ENCODE results near the gene LMLN.

The LMLN gene

DNA sequence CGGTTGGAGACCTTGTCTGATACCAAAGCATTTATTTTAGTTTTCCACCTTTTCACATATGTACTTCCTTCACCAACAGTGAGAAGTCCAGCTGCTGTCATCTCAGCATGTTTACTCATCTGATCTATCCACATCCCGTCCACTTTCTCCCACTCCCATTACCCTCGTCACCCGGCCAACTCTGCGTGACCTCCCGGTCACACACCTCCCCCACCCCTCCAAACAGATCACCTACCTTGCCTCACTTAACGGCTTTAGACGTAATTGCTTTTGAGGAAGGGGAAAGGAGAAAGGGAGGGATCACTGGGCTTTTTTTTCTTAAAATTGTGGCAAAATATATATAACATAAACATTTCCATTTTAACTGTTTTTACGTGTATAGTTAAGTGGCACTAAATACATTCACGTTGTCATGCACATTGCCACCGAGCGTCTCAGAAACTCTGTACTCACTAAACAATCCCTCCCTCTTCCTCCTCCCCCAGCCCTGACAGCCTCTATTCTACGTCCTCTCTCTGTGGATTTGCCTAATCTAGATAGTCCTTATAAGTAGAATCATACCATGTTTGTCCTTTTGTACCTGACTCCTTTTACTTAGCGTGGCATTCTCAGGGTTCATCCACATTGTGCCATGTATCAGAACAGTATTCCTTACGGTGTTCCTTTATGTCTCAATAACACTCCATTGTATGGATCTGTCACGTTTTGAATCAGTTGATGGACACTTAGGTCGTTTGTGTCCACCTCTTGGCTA is 67.2 kb downstream of the LMLN start:
- Histone ChIP-seq H3K9me3 (ENCODE audit: insufficient read depth, low read length) (no peaks in the 10 kb centered on the region), H3K27me3 (ENCODE audit: insufficient read depth, insufficient read length) (no peaks in the 10 kb centered on the region), H3K9ac (ENCODE audit: insufficient read length, low read depth) (no peak overlapping the region), H3K36me3 (ENCODE audit: insufficient read depth, insufficient read length, low read length) (peaks cover 3% of the 10 kb centered on the region), H3K4me3 (ENCODE audit: insufficient read length, low read depth) (no peak overlapping the region), H3K4me1 (ENCODE audit: insufficient read depth, insufficient read length) (peaks cover 2% of the 10 kb centered on the region)
- TF ChIP-seq YY1 (IDR thresholded peaks at IDR 0.05; ENCODE audit: insufficient read depth, insufficient read length) (no peak), SUZ12 (IDR thresholded peaks at IDR 0.05; ENCODE audit: extremely low read depth, insufficient read depth, insufficient read length) (no peak), ZNF274 (IDR thresholded peaks at IDR 0.05; ENCODE audit: low read depth, low read length) (no peak)
- no peak for DNase-seq (ENCODE audit: low read depth, low spot score)

DNA sequence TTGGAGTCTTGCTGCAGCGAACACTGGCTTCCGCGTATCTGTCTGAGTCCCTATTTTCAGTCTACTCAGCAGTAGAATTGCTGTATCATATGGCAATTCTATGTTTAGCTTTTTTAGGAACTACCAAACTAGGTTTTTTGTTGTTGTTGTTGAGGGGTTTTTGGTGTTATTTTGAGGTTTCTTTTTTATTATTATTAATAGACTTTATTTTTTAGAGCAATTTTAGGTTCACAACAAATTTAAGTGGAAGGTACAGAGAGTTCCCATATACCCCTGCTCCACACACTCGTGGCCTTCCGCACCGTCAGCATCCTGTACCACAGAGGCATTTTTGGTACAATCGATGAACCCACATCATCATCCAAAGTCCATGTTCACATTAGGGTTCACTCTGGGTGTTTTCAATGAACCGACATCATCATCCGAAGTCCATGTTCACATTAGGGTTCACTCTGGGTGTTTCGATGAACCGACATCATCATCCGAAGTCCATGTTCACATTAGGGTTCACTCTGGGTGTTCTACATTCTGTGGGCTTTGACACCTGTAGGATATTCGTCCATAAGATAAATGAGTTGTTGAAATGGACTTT is 67.9 kb downstream of the LMLN start:
- TF ChIP-seq YY1 (IDR thresholded peaks at IDR 0.05; ENCODE audit: insufficient read depth, insufficient read length) (no peak), ZNF274 (IDR thresholded peaks at IDR 0.05; ENCODE audit: low read depth, low read length) (no peak), SUZ12 (IDR thresholded peaks at IDR 0.05; ENCODE audit: extremely low read depth, insufficient read depth, insufficient read length) (no peak)
- Histone ChIP-seq H3K4me1 (ENCODE audit: insufficient read depth, insufficient read length) (peaks cover 2% of the 10 kb centered on the region), H3K4me3 (ENCODE audit: insufficient read length, low read depth) (no peak overlapping the region), H3K27me3 (ENCODE audit: insufficient read depth, insufficient read length) (no peaks in the 10 kb centered on the region), H3K9me3 (ENCODE audit: insufficient read depth, low read length) (no peaks in the 10 kb centered on the region), H3K9ac (ENCODE audit: insufficient read length, low read depth) (no peak overlapping the region), H3K36me3 (ENCODE audit: insufficient read depth, insufficient read length, low read length) (no peaks in the 10 kb centered on the region)
- DNase-seq (ENCODE audit: low read depth, low spot score) = no peak

DNA sequence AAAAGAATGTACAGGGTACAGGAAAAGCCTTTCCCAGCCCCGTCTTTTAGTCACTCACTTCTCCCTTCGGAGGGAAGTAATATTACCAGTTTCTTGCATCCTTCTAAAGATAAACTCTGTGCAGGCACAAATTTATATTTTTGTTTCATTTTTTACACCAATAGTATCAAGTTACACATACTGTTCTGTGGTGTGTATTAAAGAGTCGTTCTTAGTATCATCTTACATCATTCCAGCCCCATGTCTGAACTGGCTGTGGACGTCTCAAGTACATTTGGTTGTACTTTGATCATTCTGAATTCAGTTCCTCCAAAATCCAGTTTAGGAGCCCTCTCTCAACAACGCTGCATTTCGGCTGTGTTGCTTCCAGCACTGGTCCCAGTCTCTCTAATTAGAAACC is 68.7 kb downstream of the LMLN start:
- H3K4me3 ChIP-seq (ENCODE audit: insufficient read length, low read depth) = no peak overlapping the region
- no peak for TF ChIP-seq ZNF274 (IDR thresholded peaks at IDR 0.05; ENCODE audit: low read depth, low read length)
- DNase-seq (ENCODE audit: low read depth, low spot score) = no peak
- no peaks in the 10 kb centered on the region for H3K27me3 ChIP-seq (ENCODE audit: insufficient read depth, insufficient read length)
- no peak overlapping the region for H3K9ac ChIP-seq (ENCODE audit: insufficient read length, low read depth)
- H3K4me1 ChIP-seq (ENCODE audit: insufficient read depth, insufficient read length) = peaks cover 2% of the 10 kb centered on the region
- H3K9me3 ChIP-seq (ENCODE audit: insufficient read depth, low read length) = no peaks in the 10 kb centered on the region
- H3K36me3 ChIP-seq (ENCODE audit: insufficient read depth, insufficient read length, low read length) = no peaks in the 10 kb centered on the region

DNA sequence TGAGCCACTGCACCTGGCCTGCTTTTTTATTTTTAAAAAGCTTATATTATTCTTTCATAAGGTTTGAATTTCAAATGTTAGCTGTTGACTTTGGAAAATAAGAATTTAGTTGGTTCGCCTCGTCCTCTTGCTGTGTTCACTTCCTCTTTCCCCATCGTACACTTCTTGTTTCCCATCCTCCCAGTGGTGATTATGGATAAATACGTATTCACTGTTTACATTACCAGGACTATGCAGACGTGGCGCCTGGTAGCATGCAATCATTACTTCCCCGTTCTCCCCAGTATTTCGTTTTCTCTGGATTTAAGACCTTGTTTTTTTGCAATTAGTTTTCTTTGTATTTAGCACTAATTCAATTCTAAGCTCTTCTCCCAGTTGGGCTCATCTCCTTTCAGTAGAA is 70.1 kb downstream of the LMLN start:
- no peak overlapping the region for H3K4me3 ChIP-seq (ENCODE audit: insufficient read length, low read depth)
- H3K9ac ChIP-seq (ENCODE audit: insufficient read length, low read depth) = no peak overlapping the region
- no peaks in the 10 kb centered on the region for H3K9me3 ChIP-seq (ENCODE audit: insufficient read depth, low read length)
- no peaks in the 10 kb centered on the region for H3K36me3 ChIP-seq (ENCODE audit: insufficient read depth, insufficient read length, low read length)
- no peaks in the 10 kb centered on the region for H3K27me3 ChIP-seq (ENCODE audit: insufficient read depth, insufficient read length)
- no peak for TF ChIP-seq ZNF274 (IDR thresholded peaks at IDR 0.05; ENCODE audit: low read depth, low read length)
- no peak for TF ChIP-seq SUZ12 (IDR thresholded peaks at IDR 0.05; ENCODE audit: extremely low read depth, insufficient read depth, insufficient read length)
- TF ChIP-seq YY1 (IDR thresholded peaks at IDR 0.05; ENCODE audit: insufficient read depth, insufficient read length) = no peak
- DNase-seq (ENCODE audit: low read depth, low spot score) = no peak
- peaks cover 2% of the 10 kb centered on the region for H3K4me1 ChIP-seq (ENCODE audit: insufficient read depth, insufficient read length)

DNA sequence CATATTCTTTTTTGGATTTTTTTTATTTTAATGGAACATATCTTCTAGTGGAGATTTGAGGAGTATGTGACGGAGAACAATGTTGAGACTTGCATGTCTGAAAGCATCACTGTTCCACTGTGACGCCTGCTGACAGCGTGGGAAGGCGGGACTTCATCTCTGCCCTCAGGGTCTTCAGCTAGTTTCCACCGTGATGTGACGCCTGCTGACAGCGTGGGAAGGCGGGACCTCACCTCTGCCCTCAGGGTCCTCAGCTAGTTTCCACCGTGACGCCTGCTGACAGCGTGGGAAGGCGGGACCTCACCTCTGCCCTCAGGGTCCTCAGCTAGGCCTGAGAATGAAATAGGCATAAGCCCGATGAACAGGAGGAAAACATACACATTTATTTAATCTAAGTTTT is 70.7 kb downstream of the LMLN start:
- Histone ChIP-seq H3K9ac (ENCODE audit: insufficient read length, low read depth) (no peak overlapping the region), H3K27me3 (ENCODE audit: insufficient read depth, insufficient read length) (no peaks in the 10 kb centered on the region), H3K4me3 (ENCODE audit: insufficient read length, low read depth) (no peak overlapping the region), H3K9me3 (ENCODE audit: insufficient read depth, low read length) (no peaks in the 10 kb centered on the region), H3K4me1 (ENCODE audit: insufficient read depth, insufficient read length) (peaks cover 2% of the 10 kb centered on the region), H3K36me3 (ENCODE audit: insufficient read depth, insufficient read length, low read length) (no peaks in the 10 kb centered on the region)
- DNase-seq (ENCODE audit: low read depth, low spot score) = no peak
- TF ChIP-seq YY1 (IDR thresholded peaks at IDR 0.05; ENCODE audit: insufficient read depth, insufficient read length) (no peak), SUZ12 (IDR thresholded peaks at IDR 0.05; ENCODE audit: extremely low read depth, insufficient read depth, insufficient read length) (no peak), ZNF274 (IDR thresholded peaks at IDR 0.05; ENCODE audit: low read depth, low read length) (no peak)

DNA sequence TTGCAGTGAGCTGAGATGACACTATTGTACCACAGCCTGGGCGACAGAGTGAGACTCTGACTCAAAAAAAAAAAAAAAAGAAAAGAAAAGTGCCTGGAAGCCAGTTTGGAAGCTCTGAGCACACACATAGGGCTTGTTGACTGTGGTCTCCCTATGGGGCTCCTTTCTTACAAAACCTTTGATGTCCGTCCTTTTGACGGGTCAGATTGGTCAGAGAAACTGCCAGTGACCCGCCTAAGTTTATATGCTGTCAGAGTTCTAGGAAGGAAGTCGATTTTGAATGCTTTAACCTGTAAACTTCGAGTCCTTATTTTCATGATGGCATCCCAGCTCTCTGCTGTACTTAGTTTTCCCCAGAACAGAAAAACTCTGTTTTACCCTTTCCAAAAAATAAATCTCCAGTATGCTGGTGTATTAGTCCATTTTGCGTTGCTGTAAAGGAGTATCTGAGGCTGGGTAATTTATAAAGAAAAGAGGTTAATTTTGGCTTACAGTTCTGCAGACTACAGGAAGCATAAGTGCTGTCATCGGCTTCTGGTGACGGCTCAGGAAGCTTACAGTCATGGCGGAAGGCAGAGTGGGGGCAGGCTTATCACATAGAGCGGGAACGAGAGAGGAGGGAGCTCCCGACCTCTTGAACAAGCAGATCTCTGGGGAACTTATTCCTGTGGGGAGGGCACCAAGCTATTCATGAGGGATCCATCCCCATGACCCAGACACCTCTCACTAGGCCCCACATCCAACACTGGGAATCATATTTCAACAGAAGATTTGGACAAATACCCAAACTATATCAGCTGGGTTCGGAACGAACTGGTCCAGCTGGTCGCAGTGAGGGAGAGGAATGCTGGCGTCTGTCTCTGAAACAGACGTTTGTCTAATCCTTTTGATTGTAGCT is 72.3 kb downstream of the LMLN start:
- peaks cover 2% of the 10 kb centered on the region for H3K4me1 ChIP-seq (ENCODE audit: insufficient read depth, insufficient read length)
- no peak overlapping the region for H3K4me3 ChIP-seq (ENCODE audit: insufficient read length, low read depth)
- H3K9ac ChIP-seq (ENCODE audit: insufficient read length, low read depth) = no peak overlapping the region
- H3K9me3 ChIP-seq (ENCODE audit: insufficient read depth, low read length) = no peaks in the 10 kb centered on the region
- TF ChIP-seq YY1 (IDR thresholded peaks at IDR 0.05; ENCODE audit: insufficient read depth, insufficient read length) = no peak
- TF ChIP-seq ZNF274 (IDR thresholded peaks at IDR 0.05; ENCODE audit: low read depth, low read length) = no peak
- TF ChIP-seq SUZ12 (IDR thresholded peaks at IDR 0.05; ENCODE audit: extremely low read depth, insufficient read depth, insufficient read length) = no peak
- H3K36me3 ChIP-seq (ENCODE audit: insufficient read depth, insufficient read length, low read length) = peaks cover 5% of the 10 kb centered on the region
- DNase-seq (ENCODE audit: low read depth, low spot score) = no peak
- H3K27me3 ChIP-seq (ENCODE audit: insufficient read depth, insufficient read length) = no peaks in the 10 kb centered on the region

DNA sequence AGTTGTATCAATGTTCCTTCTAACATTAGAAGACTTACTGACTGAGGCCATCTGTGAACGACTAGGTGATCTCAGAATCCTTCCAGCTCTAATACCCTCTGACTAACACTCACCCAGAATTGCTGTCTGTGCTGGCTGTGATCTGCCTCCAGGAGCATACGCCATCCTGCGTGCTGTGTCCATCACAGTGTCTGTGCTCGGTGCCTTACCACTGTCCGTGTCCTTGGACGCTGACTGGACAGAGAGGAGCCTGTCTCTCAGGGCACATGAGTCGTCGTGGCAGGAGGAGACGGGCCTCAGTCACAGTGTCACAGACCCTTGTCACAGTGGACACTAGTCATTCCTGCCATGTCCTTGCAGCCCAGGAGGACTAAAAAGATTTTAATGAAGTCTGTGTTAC is 83.1 kb downstream of the LMLN start:
- no peaks in the 10 kb centered on the region for H3K27me3 ChIP-seq (ENCODE audit: insufficient read depth, insufficient read length)
- no peaks in the 10 kb centered on the region for H3K9me3 ChIP-seq (ENCODE audit: insufficient read depth, low read length)
- no peaks in the 10 kb centered on the region for H3K4me1 ChIP-seq (ENCODE audit: insufficient read depth, insufficient read length)
- H3K36me3 ChIP-seq (ENCODE audit: insufficient read depth, insufficient read length, low read length) = peaks cover 12% of the 10 kb centered on the region
- no peak for TF ChIP-seq YY1 (IDR thresholded peaks at IDR 0.05; ENCODE audit: insufficient read depth, insufficient read length)
- TF ChIP-seq SUZ12 (IDR thresholded peaks at IDR 0.05; ENCODE audit: extremely low read depth, insufficient read depth, insufficient read length) = no peak
- TF ChIP-seq ZNF274 (IDR thresholded peaks at IDR 0.05; ENCODE audit: low read depth, low read length) = no peak
- DNase-seq (ENCODE audit: low read depth, low spot score) = no peak
- H3K9ac ChIP-seq (ENCODE audit: insufficient read length, low read depth) = no peak overlapping the region
- no peak overlapping the region for H3K4me3 ChIP-seq (ENCODE audit: insufficient read length, low read depth)
